ENCODE data around the gene VANGL2.

VANGL2 gene

GRCh38 chr1:160406131-160406968, 6.0 kb downstream of the VANGL2 start:
- no peak for DNase-seq

- DNase-seq, result no peak
Observed at GRCh38 chr1:160407839-160408801, 7.8 kb downstream of the VANGL2 start.

- no peak for DNase-seq
Observed at GRCh38 chr1:160408864-160409263, 8.5 kb downstream of the VANGL2 start.

- DNase-seq, result no peak
Observed at GRCh38 chr1:160409486-160409885, 9.1 kb downstream of the VANGL2 start.

- no peak for DNase-seq
Observed at GRCh38 chr1:160410406-160411005, 10.1 kb downstream of the VANGL2 start.

GRCh38 chr1:160411271-160412027, 11.1 kb downstream of the VANGL2 start:
- no peak for DNase-seq

- no peak for DNase-seq
Observed at GRCh38 chr1:160412028-160412362, 11.6 kb downstream of the VANGL2 start.

GRCh38 chr1:160413716-160414115, 13.4 kb downstream of the VANGL2 start:
- DNase-seq, result no peak

- DNase-seq, result no peak
Observed at GRCh38 chr1:160414881-160415280, 14.5 kb downstream of the VANGL2 start.

- DNase-seq, result no peak
Observed at GRCh38 chr1:160415696-160416290, 15.4 kb downstream of the VANGL2 start.

GRCh38 chr1:160416369-160416768, 16.0 kb downstream of the VANGL2 start:
- DNase-seq, result no peak

GRCh38 chr1:160418483-160418882, 18.1 kb downstream of the VANGL2 start:
- no peak for DNase-seq

GRCh38 chr1:160419150-160419837, 18.9 kb downstream of the VANGL2 start:
- DNase-seq, result no peak

GRCh38 chr1:160419838-160420169, 19.4 kb downstream of the VANGL2 start:
- no peak for DNase-seq

- DNase-seq, result no peak
Observed at GRCh38 chr1:160420881-160421842, 20.8 kb downstream of the VANGL2 start.

- DNase-seq, result no peak
Observed at GRCh38 chr1:160421881-160422280, 21.5 kb downstream of the VANGL2 start.

GRCh38 chr1:160423966-160424365, 23.6 kb downstream of the VANGL2 start:
- no peak for DNase-seq

GRCh38 chr1:160425847-160426246, 25.5 kb downstream of the VANGL2 start:
- DNase-seq, result no peak

- DNase-seq, result no peak
Observed at GRCh38 chr1:160427625-160428024, 27.3 kb downstream of the VANGL2 start.

GRCh38 chr1:160428053-160428452, 27.7 kb downstream of the VANGL2 start:
- no peak for DNase-seq

GRCh38 chr1:160428655-160429054, 28.3 kb downstream of the VANGL2 start:
- no peak for DNase-seq
